Keratinocyte (primary cell): Measurements from ENCODE around the gene GADD45B.

Source experiments
- EZH2 ChIP-seq: IDR thresholded peaks from one replicate; pipeline ENCODE4 v1.6.1; 2012; ENCODE audit warnings: inconsistent platforms, mild to moderate bottlenecking, low read length, moderate library complexity
- TF ChIP-seq, protein P1 (sequence below), 3 experiments: IDR thresholded peaks in 1 of 3; conservative IDR thresholded peaks in 1 of 3; optimal IDR thresholded peaks in 1 of 3; 2 replicates in 2 of 3; 3 replicates in 1 of 3; pipeline versions ENCODE3 to v1.5.1; 2011; ENCODE audit warnings: low read length in 3 of 3, mild to moderate bottlenecking in 3 of 3, moderate library complexity in 2 of 3, control low read depth in 1 of 3, inconsistent platforms in 1 of 3; ENCODE audit not compliant: insufficient read depth in 2 of 3; ENCODE audit errors: extremely low read depth in 1 of 3

DNA sequence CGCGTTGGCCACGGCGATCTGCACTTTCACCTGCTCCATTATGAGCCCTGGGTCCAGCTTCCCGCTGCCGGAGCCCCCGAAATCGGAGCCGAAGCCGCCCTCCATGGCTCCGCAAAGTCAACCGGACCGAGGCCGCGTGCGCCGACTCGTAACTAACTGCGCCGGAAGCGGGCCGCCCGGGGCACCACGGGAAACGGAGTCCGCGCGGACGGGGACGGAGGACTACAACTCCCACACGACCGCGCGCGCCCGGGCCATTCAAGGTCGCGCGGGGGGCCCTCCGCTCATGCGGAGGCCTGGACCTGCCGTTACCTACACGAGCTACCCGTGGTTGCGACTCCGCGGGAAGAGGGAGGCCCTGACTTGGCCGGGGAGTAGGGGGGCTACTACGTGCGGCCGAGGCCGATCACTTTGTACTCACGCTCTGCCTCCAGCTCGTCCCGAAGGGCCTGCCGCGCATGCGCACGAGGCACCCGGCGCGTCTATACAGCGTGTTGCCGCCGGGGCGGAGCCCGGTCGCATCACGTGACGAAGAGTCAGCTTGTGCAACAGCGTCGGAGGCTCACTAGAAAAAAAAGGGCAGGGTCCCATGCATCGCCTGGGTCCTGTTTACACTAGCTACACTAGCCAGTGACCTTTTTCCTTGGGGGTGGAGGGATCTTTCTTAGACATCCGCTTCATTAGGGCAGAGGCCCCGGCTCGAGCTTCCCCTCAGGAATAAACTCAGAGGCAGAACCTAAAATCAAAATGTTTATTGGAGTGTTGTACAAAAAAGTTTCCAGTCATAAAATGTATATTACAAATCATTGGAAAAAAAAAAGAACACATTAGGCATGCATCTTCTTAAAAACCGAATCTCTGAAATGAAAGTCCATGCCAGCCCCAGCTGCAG, 48.3 kb upstream of the GADD45B start, which contains the start of gene TIMM13:
- TF ChIP-seq, protein P1, sequence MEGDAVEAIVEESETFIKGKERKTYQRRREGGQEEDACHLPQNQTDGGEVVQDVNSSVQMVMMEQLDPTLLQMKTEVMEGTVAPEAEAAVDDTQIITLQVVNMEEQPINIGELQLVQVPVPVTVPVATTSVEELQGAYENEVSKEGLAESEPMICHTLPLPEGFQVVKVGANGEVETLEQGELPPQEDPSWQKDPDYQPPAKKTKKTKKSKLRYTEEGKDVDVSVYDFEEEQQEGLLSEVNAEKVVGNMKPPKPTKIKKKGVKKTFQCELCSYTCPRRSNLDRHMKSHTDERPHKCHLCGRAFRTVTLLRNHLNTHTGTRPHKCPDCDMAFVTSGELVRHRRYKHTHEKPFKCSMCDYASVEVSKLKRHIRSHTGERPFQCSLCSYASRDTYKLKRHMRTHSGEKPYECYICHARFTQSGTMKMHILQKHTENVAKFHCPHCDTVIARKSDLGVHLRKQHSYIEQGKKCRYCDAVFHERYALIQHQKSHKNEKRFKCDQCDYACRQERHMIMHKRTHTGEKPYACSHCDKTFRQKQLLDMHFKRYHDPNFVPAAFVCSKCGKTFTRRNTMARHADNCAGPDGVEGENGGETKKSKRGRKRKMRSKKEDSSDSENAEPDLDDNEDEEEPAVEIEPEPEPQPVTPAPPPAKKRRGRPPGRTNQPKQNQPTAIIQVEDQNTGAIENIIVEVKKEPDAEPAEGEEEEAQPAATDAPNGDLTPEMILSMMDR (optimal IDR thresholded peaks at IDR 0.05 in 1 of 3, IDR thresholded peaks at IDR 0.05 in 1 of 3, conservative IDR thresholded peaks at IDR 0.05 in 1 of 3; ENCODE audit: extremely low read depth in 1 of 3, insufficient read depth in 2 of 3, low read length in 3 of 3) = no peak
- TF ChIP-seq EZH2 = no peak
